Measurements from ENCODE around the gene IL1RAPL2. TPM values are rescaled to one million over a fixed set of nuclear protein-coding genes. Genes with fewer than 3 reads are reported as not detected.

Gene IL1RAPL2
- total and polyA plus RNA-seq, 4 donors, result 2.0 TPM; not detected in 3

DNA sequence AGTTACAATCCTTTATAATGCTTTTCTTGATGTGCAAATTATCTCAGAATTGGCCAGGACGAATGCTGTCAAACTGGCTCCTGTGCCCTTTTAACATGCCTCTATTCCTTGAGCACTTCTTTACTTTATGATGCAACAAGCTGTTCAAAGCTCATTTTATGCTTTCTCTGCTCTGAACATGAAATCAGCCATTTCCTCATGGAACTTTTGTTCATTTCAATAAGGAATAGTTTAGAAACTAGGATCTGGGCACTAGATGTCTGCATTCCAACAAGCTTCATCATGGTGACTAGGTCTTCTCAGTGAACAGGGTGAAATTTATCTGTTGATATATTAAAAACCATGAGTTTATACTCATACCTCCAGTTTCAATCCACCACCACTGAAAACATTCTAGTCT is 741.8 kb downstream of the IL1RAPL2 start:
- Histone ChIP-seq H3K4me3 (no peak overlapping the region), H3K9ac (ENCODE audit: insufficient read depth in 1 of 2, low read length in 2 of 2) (no peak overlapping the region), H3K27ac (ENCODE audit: low read depth in 1 of 2, low read length in 1 of 2) (no peak overlapping the region), H3K4me1 (ENCODE audit: control insufficient read depth in 5 of 5, insufficient read depth in 5 of 5, low read length in 5 of 5) (no peaks in the 10 kb centered on the region), H3K9me3 (ENCODE audit: control insufficient read depth in 4 of 4, insufficient read depth in 3 of 4, low read length in 3 of 4) (no peaks in the 10 kb centered on the region), H3K36me3 (ENCODE audit: control insufficient read depth in 4 of 4, insufficient read depth in 4 of 4, low read length in 4 of 4) (no peaks in the 10 kb centered on the region), H3K27me3 (ENCODE audit: control insufficient read depth in 3 of 3, insufficient read depth in 3 of 3, low read length in 2 of 3) (peaks cover 0 to 41% (median 8%) of the 10 kb centered on the region in 3 donors)
- ATAC-seq (ENCODE audit: insufficient read depth, low FRiP score) (no peak), DNase-seq (no peak)
- WGBS, 2 donors, result 42 to 76% methylated on average over 1 of the region's 1 CpG
- TF ChIP-seq, protein P1, sequence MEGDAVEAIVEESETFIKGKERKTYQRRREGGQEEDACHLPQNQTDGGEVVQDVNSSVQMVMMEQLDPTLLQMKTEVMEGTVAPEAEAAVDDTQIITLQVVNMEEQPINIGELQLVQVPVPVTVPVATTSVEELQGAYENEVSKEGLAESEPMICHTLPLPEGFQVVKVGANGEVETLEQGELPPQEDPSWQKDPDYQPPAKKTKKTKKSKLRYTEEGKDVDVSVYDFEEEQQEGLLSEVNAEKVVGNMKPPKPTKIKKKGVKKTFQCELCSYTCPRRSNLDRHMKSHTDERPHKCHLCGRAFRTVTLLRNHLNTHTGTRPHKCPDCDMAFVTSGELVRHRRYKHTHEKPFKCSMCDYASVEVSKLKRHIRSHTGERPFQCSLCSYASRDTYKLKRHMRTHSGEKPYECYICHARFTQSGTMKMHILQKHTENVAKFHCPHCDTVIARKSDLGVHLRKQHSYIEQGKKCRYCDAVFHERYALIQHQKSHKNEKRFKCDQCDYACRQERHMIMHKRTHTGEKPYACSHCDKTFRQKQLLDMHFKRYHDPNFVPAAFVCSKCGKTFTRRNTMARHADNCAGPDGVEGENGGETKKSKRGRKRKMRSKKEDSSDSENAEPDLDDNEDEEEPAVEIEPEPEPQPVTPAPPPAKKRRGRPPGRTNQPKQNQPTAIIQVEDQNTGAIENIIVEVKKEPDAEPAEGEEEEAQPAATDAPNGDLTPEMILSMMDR (IDR thresholded peaks at IDR 0.05; ENCODE audit: control extremely low read depth, extremely low read depth), result no peak

DNA sequence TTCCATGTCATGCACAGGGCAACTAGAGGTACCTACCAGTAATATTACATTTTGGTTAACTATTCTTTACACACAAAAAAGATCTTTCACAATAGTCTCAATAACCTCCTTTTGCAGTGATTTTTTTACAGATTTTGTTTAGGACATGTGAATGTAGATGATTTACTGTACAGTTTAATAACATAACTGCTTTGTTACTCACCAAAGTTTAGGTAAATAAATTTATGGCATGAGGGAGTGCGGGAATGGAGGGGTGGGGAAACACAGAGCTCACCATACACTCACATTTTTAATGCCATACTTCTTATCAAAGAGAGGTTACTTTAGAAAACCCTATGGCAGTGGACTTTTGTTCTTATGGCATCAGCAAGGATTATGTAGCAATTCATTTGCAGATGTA is 747.6 kb downstream of the IL1RAPL2 start:
- no peaks in the 10 kb centered on the region for H3K36me3 ChIP-seq (ENCODE audit: control insufficient read depth in 4 of 4, insufficient read depth in 4 of 4, low read length in 4 of 4)
- no peak overlapping the region for H3K4me3 ChIP-seq
- 55 to 82% methylated on average over 1 of the region's 1 CpG for whole genome bisulfite sequencing, 2 donors
- H3K27me3 ChIP-seq (ENCODE audit: control insufficient read depth in 3 of 3, insufficient read depth in 3 of 3, low read length in 2 of 3), result peaks cover 0 to 22% (median 6%) of the 10 kb centered on the region in 3 donors
- DNase-seq (no peak), ATAC-seq (ENCODE audit: insufficient read depth, low FRiP score) (no peak)
- no peak overlapping the region for H3K27ac ChIP-seq (ENCODE audit: low read depth in 1 of 2, low read length in 1 of 2)
- TF ChIP-seq, protein P1 (IDR thresholded peaks at IDR 0.05; ENCODE audit: control extremely low read depth, extremely low read depth), result no peak
- no peaks in the 10 kb centered on the region for H3K9me3 ChIP-seq (ENCODE audit: control insufficient read depth in 4 of 4, insufficient read depth in 3 of 4, low read length in 3 of 4)
- no peak overlapping the region for H3K9ac ChIP-seq (ENCODE audit: insufficient read depth in 1 of 2, low read length in 2 of 2)
- H3K4me1 ChIP-seq (ENCODE audit: control insufficient read depth in 5 of 5, insufficient read depth in 5 of 5, low read length in 5 of 5), result no peaks in the 10 kb centered on the region

DNA sequence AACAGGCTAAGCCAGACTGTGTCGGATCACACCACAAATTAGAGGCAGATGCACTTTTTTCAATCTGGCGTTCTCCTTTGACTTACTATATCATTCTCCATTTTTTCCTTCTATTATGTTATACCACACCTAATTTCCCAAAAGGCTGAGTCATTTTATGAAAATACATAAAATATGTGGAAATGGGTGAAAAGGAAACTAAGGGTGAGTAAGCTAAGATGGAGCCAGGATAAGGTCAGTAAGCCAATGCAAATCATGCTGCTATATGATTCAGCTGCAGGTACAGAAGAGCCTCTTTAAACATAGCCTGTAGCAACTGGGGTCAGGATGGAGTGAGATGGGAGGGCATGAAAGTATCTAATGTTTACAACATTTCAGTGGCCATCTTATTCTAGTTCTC is 748.5 kb downstream of the IL1RAPL2 start:
- H3K4me1 ChIP-seq (ENCODE audit: control insufficient read depth in 5 of 5, insufficient read depth in 5 of 5, low read length in 5 of 5), result no peaks in the 10 kb centered on the region
- peaks cover 0 to 27% (median 6%) of the 10 kb centered on the region in 3 donors for H3K27me3 ChIP-seq (ENCODE audit: control insufficient read depth in 3 of 3, insufficient read depth in 3 of 3, low read length in 2 of 3)
- H3K9ac ChIP-seq (ENCODE audit: insufficient read depth in 1 of 2, low read length in 2 of 2), result no peak overlapping the region
- WGBS, 2 donors, result 85 to 93% methylated on average over 2 of the region's 2 CpGs
- no peak overlapping the region for H3K27ac ChIP-seq (ENCODE audit: low read depth in 1 of 2, low read length in 1 of 2)
- DNase-seq (no peak), ATAC-seq (ENCODE audit: insufficient read depth, low FRiP score) (no peak)
- TF ChIP-seq, protein P1 (IDR thresholded peaks at IDR 0.05; ENCODE audit: control extremely low read depth, extremely low read depth), result no peak
- H3K9me3 ChIP-seq (ENCODE audit: control insufficient read depth in 4 of 4, insufficient read depth in 3 of 4, low read length in 3 of 4), result no peaks in the 10 kb centered on the region
- no peak overlapping the region for H3K4me3 ChIP-seq
- H3K36me3 ChIP-seq (ENCODE audit: control insufficient read depth in 4 of 4, insufficient read depth in 4 of 4, low read length in 4 of 4), result no peaks in the 10 kb centered on the region

DNA sequence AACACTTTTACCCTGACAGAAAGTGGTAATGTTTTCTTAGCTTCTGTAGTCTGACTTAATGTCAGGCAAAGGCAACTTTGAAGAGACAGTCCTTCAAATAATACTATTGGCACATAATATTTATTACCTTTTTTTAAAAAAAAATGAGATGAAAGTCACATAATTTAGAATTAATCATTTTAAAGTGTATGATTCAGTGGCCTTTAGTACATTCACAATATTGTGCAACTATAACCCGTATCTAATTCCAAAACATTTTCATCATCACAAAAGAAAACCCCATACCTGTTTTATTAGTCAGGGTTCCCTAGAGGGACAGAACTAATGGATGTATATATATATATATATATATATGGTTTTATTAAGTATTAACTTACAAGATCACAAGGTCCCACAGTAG is 749.2 kb downstream of the IL1RAPL2 start:
- Histone ChIP-seq H3K9me3 (ENCODE audit: control insufficient read depth in 4 of 4, insufficient read depth in 3 of 4, low read length in 3 of 4) (no peaks in the 10 kb centered on the region), H3K27me3 (ENCODE audit: control insufficient read depth in 3 of 3, insufficient read depth in 3 of 3, low read length in 2 of 3) (peaks cover 0 to 34% (median 10%) of the 10 kb centered on the region in 3 donors), H3K27ac (ENCODE audit: low read depth in 1 of 2, low read length in 1 of 2) (no peak overlapping the region), H3K4me3 (no peak overlapping the region), H3K36me3 (ENCODE audit: control insufficient read depth in 4 of 4, insufficient read depth in 4 of 4, low read length in 4 of 4) (no peaks in the 10 kb centered on the region), H3K4me1 (ENCODE audit: control insufficient read depth in 5 of 5, insufficient read depth in 5 of 5, low read length in 5 of 5) (no peaks in the 10 kb centered on the region), H3K9ac (ENCODE audit: insufficient read depth in 1 of 2, low read length in 2 of 2) (no peak overlapping the region)
- DNase-seq, result no peak
- ATAC-seq (ENCODE audit: insufficient read depth, low FRiP score), result no peak
- TF ChIP-seq, protein P1 (IDR thresholded peaks at IDR 0.05; ENCODE audit: control extremely low read depth, extremely low read depth), result no peak
- 80 to 81% methylated on average over 1 of the region's 1 CpG for WGBS, 2 donors

All from lung (tissue), 12 donors.